ES-I3 (cell line): ENCODE results near the gene ASPN.
"Not testable (repeated sequence)": the region's sequence is repeated elsewhere in the genome, so short reads cannot be mapped to it uniquely, and the experiment has no call there.

Source experiments
- H3K36me3 ChIP-seq: 2 replicates; pipeline ENCODE4 v1.6.1; 2013; ENCODE audit warnings: mild to moderate bottlenecking, low read length, control low read depth, moderate library complexity; ENCODE audit not compliant: insufficient read depth
- H3K4me1 ChIP-seq: 2 replicates; pipeline ENCODE4 v1.6.1; 2013; ENCODE audit warnings: mild to moderate bottlenecking, control low read depth, low read length; ENCODE audit not compliant: insufficient read depth
- H3K9ac ChIP-seq: 2 replicates; pipeline ENCODE4 v1.6.1; 2013; ENCODE audit warnings: low read depth, mild to moderate bottlenecking, low read length, moderate library complexity
- H3K9me3 ChIP-seq: 2 replicates; pipeline ENCODE4 v1.6.1; 2013; ENCODE audit warnings: mild to moderate bottlenecking, low read length, moderate library complexity; ENCODE audit not compliant: control insufficient read depth, insufficient read depth

The ASPN gene

DNA sequence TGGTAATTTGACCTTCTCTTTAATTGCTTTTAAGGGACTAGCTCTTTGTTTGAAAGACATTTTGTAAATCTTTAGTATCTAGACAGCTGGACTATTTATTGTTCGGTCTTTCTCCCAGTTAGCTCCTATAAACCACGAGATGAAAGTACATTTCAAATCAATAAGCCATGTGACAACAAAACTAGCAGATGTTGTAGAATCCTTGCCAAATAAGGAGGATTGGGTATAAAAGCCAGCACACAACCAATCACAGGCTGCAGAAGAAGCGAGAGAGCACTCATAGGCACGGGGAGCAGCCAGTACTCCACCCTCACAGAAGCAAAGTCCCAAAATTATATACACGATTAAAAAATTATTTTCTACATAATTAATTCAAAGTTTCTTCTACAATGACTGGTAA, 50.0 kb downstream of the ASPN start:
- no peak overlapping the region for H3K9ac ChIP-seq
- H3K4me1 ChIP-seq: no peaks in the 10 kb centered on the region

DNA sequence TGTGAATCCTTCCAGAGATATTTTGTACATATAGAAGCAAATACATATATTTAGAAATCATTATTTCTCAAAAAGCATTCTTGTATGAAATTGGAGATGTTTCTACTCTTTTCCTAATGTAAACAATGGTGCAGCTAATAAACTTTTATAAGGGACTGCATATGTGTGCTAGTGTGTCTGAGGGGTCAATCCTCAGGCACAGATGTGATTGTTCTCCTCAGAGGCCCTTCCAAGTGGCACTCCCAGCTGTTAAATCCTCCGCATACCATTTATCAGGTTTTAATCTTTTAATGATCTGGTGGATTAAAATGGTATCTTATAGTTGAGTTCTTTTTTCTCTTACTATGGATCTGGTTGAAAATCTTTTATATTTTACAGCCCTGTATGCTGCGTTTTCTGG, 52.5 kb downstream of the ASPN start:
- H3K4me1 ChIP-seq: no peaks in the 10 kb centered on the region

More for the DNA sequence above, 50.0 kb downstream of the ASPN start:
- Histone ChIP-seq H3K36me3 (no peaks in the 10 kb centered on the region), H3K9me3 (no peaks in the 10 kb centered on the region)

DNA sequence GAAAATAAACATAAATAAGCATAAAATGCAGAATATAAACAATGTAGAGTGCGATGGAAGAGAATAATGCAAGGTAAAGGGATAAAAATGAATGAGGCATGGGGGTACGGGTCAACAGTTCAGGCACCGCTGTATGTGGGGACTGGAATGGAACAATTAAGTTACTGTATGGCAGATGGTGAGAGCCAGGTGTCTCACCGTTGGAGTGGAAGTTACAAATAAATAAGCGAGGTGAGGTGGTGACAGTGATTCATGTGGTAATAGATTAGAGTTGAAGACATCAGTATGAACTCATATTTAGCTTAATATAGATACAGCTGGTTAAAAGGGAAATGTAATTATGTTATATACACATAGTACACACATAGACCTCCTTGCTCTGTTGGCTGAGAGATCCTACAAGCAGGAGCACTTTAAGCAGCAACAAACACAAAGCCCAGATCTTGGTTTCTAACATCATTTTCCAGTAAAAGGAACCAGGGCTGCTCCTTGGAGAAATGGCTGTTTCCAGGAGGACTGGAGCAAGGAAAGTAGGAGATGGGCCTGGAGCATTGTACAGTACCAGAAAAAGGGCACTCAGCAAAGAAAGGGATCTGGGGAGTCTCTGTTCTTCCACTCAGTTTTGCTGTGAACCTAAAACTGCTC, 55.7 kb downstream of the ASPN start:
- Histone ChIP-seq H3K9me3 (no peaks in the 10 kb centered on the region), H3K9ac (no peak overlapping the region), H3K4me1 (no peaks in the 10 kb centered on the region), H3K36me3 (no peaks in the 10 kb centered on the region)

More for the DNA sequence above, 52.5 kb downstream of the ASPN start:
- no peaks in the 10 kb centered on the region for H3K36me3 ChIP-seq
- H3K9ac ChIP-seq: no peak overlapping the region
- no peaks in the 10 kb centered on the region for H3K9me3 ChIP-seq

DNA sequence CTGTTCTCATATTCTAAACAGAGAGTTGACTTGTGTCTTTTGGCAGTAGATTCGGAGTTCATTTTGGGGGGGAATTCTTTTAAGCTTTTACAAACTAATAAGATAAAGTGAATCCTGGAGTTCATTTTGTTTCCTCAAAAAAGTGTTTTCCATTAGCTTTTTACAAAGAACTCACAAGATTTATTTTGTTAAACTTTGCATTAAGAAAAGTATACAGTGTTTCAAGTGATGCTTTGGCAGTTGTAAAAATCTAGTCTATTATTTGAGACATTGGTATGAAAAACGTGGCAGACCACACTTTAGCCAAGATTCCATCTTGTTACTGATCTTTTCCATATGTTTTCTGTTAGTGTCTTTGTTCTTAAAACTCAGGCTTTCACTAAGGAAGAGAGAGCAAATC, 56.8 kb downstream of the ASPN start:
- Histone ChIP-seq H3K9me3 (no peaks in the 10 kb centered on the region), H3K9ac (no peak overlapping the region), H3K4me1 (peaks cover 6% of the 10 kb centered on the region; the same call in 1 of the 2 replicates), H3K36me3 (no peaks in the 10 kb centered on the region)

DNA sequence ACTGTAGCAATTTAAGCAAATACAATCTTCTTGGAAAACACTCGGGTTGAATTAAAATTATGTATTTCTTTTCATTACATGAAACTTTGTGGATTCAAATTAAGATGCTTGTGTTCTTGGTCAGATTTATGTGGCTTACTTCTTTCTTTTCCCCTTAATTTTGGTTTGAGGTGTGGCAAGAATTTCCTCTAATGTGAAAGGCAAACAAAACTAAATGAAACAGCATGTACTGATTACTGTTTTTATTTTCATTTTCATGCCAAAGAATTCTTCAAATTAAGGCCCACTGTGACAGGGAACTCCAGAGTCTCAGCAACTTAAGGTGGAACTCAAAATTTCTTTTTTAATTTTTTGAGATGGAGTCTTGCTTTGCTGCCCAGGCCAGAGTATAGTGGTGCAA, 58.0 kb downstream of the ASPN start, which contains the start of gene OMD:
TSS of gene OMD (minus strand) at position 132 of the 400 bp plus-strand sequence. CDS start 6,913 bp downstream, outside the sequence.
- Histone ChIP-seq H3K36me3 (no peaks in the 10 kb centered on the region), H3K9me3 (no peaks in the 10 kb centered on the region), H3K9ac (no peak within 1 kb of the TSS), H3K4me1 (peaks cover 6% of the 10 kb centered on the region; the same call in 1 of the 2 replicates)

DNA sequence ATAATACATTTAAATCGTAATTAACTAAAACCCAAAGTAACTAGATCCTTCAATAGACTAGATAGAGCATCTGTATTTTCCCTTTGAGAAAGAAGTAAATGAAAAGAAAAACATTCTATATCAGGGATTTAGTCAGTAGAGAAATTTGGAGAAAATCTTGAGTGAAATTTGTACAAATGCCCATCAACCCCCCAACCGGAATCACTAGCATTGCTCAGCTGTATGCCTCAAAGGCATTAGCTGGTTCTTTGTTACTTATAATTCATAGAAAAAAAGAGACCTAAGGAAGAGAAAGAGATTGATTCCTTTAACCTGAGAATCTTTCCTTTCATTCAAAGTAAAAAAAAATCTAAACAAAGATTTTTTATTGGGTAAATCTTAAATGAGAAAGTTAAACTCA, 58.7 kb downstream of the ASPN start:
- no peaks in the 10 kb centered on the region for H3K36me3 ChIP-seq
- H3K4me1 ChIP-seq: peaks cover 6% of the 10 kb centered on the region; the same call in 1 of the 2 replicates
- H3K9ac ChIP-seq: no peak overlapping the region
- no peaks in the 10 kb centered on the region for H3K9me3 ChIP-seq

DNA sequence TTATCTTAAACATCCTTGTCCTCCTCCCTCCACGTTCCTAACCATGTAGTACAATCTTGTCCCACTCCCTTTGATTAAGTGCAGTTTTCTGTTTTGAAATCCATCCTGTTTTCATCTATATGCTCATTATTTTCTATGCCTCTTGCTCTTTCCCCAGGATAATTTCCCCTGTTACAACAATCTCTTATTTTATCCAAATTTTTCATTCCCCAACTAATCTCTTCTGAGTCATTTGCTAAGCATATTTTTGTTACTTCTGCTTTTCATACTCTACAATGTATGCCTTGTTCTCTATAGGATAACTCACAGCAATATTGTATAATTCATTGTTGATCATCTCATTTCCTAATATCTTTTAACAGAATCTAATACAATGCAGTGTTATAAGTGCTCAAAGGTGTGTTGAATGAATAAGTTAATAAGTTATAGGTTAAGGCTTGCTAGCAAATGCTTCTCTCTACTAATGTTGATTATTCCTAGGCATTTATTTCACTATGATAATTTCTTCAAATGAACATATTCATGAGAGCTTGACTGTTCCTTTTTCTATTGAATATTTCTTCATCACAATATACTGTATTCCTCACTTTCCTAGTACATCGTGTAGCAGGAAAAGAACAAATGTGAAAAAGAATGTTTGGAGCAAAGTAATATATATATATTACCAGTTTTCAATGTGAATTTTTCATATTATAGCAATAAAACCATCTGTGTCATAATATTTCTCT, 59.5 kb downstream of the ASPN start:
- Histone ChIP-seq H3K9me3 (no peaks in the 10 kb centered on the region), H3K36me3 (no peaks in the 10 kb centered on the region), H3K9ac (no peak overlapping the region), H3K4me1 (peaks cover 6% of the 10 kb centered on the region; the same call in 1 of the 2 replicates)

DNA sequence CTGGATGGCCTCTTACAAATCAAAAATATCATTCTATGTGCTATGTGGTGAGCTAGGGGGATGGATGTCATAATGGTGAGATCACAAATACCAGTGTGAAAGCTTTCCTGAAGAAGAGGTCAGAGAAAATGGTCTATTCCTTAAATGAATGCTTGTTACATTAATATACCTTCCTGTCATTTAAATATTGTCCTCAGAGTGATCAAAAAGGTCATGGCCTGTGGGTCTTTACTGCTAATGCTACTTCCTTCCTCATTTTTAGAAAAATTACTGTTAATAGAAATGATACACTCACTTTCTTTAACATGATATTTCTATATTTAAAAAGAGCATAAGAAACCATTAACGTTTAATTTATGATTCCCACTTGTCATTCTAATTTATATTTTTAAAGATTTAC, 67.7 kb downstream of the ASPN start:
- H3K9ac ChIP-seq: no peak overlapping the region
- H3K36me3 ChIP-seq: no peaks in the 10 kb centered on the region

DNA sequence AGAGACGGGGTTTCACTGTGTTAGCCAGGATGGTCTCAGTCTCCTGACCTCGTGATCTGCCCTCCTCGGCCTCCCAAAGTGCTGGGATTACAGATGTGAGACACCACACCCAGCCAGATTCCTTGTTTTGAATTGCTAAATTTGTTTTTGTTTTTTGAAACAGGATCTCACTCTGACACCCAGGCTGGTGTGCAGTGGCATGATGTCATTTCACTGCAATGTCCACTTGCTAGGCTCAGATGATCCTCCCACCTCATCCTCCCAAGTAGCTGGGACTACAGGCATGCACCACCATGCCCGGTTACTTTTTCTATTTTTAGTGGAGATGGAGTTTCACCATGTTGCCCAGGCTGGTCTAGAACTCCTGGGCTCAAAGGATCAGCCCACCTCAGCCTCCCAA, 71.1 kb downstream of the ASPN start:
- H3K9me3 ChIP-seq, H3K36me3 ChIP-seq, H3K4me1 ChIP-seq, H3K9ac ChIP-seq: not testable (repeated sequence)

More for the DNA sequence above, 67.7 kb downstream of the ASPN start:
- Histone ChIP-seq H3K4me1 (no peaks in the 10 kb centered on the region; the same call in 1 of the 2 replicates), H3K9me3 (no peaks in the 10 kb centered on the region)

DNA sequence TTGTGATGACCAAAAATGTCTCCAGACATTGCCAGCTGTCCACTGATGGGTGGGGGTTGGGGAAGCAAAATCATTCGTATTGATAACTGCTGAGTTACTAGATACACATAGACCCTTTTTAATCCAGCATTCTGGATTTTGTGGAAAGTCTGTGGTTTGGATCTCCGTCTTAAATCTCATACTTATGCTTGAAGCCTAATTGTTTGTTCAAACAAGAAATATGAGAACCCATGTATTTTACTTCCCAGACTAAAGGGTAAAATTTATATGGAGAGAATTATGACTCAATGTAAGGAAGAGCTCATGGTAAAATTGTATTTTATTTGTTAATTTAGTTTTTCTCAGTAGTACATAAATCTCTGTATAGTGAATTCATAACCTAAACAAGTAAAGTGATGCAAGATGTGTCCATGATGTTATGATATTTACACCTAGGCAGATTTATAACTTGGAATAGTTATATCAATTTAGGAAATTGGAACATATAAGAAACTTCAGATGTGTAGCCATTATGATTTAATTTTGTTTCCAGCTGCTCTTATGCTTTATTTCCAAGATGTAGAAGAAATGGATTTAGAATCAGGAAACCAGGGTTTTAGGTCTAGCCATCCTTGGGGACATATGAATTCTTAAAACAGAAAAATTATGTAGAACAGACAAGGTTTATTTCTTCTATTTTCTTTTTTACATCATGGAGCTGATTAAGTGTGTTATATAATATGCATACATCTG, 73.4 kb downstream of the ASPN start:
- no peaks in the 10 kb centered on the region for H3K36me3 ChIP-seq
- no peaks in the 10 kb centered on the region for H3K9me3 ChIP-seq
- no peaks in the 10 kb centered on the region for H3K4me1 ChIP-seq
- H3K9ac ChIP-seq: no peak overlapping the region

DNA sequence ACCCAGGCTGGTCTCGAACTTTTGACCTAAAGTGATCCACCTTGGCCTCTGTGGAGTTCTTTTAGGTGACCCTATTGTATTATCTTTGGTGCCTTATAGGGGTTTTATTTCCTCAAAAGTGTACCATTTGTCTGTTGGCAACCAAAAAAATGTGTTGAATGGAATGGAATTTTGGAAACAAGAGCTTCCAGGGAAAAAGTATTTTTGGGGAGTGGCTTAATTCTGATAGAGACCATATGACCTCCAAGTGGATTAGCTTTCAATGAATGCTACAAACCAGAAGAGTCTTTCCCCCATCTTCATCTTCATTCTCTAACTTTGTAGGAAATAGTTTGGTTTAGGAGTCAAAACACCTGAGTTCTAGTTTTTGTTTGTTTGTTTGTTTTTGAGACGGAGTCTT, 74.5 kb downstream of the ASPN start:
- no peak overlapping the region for H3K9ac ChIP-seq
- H3K4me1 ChIP-seq: no peaks in the 10 kb centered on the region
- no peaks in the 10 kb centered on the region for H3K9me3 ChIP-seq
- no peaks in the 10 kb centered on the region for H3K36me3 ChIP-seq

DNA sequence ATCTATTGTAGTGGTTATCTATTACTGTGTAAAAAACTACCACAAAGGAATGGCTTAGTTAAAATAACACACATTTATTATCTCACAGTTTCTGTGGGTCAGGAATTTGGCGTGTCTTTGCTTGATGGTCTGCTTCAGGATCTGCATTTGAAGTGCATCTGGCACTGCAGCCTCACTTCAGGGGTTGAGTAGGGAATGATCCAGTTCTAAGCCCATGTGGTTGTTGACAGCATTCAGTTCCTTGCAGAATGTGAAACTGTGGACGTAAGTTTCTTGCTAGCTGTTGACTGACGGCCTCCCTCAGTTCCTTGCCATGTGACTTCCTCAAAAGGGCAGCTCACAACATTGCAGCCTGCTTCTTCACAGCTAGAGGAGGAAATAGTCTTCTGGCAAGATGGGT, 75.8 kb downstream of the ASPN start:
- no peaks in the 10 kb centered on the region for H3K9me3 ChIP-seq

More for the DNA sequence above, 75.8 kb downstream of the ASPN start:
- H3K36me3 ChIP-seq: no peaks in the 10 kb centered on the region
- no peak overlapping the region for H3K9ac ChIP-seq
- no peaks in the 10 kb centered on the region for H3K4me1 ChIP-seq
